HS-5 (cell line): ENCODE data around the gene METTL27.
"Not testable (repeated sequence)": the region's sequence is repeated elsewhere in the genome, so short reads cannot be mapped to it uniquely, and the experiment has no call there.

ENCODE experiments used
- DNase-seq: peaks from one replicate; pipeline ENCODE4 v3.0.0-alpha.2; 2012; ENCODE audit warnings: low read depth

The METTL27 gene

GRCh38 chr7:73820013-73820412 lies 22.3 kb downstream of the METTL27 start:
- no peak for DNase-seq

- no peak for DNase-seq
Measured at GRCh38 chr7:73817121-73817520, 25.2 kb downstream of the METTL27 start.

GRCh38 chr7:73815436-73815835 lies 26.9 kb downstream of the METTL27 start:
- DNase-seq, result no peak

DNA sequence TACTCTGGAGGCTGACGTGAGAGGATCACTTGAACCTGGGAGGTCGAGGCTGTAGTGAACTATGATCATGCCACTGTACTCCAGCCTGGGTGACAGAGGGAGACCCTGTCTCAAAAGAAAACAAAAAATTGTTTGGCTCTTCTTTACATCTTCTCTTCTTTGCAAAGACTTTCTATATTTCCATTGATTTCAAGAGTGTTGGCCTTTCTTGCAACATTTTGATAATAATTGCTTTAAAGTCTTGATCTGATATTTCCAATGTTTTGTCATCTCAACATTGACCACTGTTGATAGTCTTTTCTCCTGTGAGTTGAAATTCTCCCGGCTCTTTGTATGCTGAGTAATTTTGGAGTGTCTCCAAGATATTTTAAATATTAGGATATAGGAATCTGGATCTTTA lies 29.3 kb downstream of the METTL27 start:
- no peak for DNase-seq

DNA sequence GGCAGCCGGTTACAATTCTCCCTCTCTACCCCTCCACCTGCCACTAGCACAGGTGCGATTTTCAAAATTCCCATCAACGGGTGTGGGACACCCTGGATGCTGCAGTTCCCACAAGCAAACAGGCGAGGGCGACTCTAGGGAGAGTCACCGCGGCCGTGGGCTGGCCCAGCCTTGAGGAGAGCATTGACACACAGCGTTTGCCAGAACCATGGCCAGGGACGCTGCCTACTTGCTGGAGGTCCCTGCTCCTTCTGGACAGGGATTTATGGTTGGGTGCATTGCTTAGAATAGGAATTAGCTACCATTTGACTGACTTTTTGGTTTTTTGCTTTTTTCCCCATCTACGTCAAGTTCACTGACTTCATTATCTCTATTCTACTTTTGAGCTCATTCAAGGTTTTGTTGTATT lies 30.6 kb downstream of the METTL27 start:
- no peak for DNase-seq

DNA sequence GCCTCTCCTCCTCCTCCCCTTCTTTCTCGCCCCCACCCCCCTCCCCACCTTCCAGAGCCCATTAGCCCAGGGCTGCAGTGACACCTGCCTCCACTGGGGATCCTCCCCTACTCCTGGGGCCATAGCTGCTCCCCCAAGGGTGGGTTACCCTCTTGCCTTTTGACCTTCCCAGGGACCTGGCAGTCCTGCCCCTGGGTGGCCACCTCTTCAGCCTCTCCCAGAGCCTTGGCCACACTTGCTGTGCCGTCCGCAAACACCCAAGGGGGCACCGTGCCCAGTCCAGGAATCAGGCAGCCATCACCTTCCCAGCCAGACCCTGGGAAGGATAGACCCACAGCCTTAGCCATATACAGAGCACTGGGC lies 31.3 kb downstream of the METTL27 start:
- no peak for DNase-seq

- no peak for DNase-seq
Measured at GRCh38 chr7:73809467-73809951, 32.8 kb downstream of the METTL27 start.

DNA sequence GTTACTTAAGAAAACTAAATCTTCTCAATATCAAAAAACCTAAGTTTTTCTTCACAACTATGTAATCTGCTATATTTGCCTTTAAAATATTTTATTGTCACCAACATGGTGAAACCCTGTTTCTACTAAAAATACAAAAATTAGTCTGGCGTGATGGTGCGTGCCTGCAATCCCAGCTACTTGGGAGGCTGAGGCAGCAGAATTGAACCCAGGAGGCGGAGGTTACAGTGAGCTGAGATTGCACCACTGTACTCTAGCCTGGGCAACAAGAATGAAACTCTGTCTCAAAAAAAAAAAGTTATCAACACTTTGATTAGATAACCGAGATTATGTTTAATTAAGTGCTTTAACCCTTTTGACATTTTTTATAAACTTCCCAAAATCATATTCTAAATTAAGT lies 39.9 kb downstream of the METTL27 start:
- no peak for DNase-seq

GRCh38 chr7:73801577-73801976 lies 40.7 kb downstream of the METTL27 start:
- no peak for DNase-seq

DNA sequence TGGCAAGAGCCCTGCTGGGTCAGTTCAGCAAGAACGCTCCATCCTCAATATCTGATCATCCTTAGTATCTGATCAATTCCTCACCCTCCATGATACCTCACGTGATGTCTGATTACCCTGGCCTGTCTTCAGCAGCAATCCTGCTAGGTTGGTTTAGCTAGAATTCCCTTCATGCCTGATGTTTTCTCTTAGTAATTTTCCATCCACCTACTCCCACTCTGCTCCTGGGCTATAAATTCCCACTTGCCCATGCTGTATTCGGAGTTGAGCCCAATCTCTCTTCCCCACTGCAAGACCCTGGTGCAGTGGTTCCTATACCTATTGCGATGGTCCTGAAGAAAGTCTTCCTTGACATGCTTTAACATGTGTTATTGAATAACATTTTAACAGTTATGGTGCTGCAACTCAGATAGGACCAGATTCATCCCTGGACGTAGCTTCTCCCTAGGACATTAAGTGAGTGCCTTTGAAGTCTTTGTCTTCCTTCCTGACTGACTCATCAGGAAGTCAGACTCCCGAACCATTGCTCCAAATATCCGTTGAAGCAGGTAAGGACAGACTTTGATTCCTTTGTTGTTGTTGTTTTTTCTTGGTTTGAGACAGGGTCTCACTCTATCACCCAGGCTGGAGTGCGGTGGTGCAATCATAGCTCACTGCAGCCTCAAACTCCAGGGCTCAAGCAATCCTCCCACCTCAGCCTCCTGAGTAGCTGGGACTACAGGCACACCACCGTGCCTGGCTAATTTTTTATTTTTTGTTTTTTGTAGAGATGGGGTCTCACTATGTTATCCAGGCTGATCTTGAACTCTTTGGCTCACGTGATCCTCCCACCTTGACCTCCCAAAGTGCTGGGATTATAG lies 42.8 kb downstream of the METTL27 start:
- DNase-seq, result no peak

DNA sequence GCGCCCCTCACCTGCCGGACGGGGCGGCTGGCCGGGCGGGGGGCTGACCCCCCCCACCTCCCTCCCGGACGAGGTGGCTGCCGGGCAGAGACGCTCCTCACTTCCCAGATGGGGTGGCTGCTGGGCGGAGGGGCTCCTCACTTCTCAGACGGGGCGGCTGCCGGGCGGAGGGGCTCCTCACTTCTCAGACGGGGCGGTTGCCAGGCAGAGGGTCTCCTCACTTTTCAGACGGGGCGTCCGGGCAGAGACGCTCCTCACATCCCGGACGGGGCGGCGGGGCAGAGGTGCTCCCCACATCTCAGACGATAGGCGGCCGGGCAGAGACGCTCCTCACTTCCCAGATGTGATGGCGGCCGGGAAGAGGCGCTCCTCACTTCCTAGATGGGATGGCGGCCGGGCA lies 45.1 kb downstream of the METTL27 start:
- DNase-seq, result not testable (repeated sequence)

DNA sequence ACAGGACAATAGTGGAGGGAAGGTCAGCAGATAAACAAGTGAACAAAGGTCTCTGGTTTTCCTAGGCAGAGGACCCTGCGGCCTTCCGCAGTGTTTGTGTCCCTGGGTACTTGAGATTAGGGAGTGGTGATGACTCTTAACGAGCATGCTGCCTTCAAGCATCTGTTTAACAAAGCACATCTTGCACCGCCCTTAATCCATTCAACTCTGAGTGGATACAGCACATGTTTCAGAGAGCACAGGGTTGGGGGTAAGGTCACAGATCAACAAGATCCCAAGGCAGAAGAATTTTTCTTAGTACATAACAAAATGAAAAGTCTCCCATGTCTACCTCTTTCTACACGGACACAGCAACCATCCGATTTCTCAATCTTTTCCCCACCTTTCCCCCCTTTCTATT lies 45.7 kb downstream of the METTL27 start:
- not testable (repeated sequence) for DNase-seq

- not testable (repeated sequence) for DNase-seq
Measured at GRCh38 chr7:73795188-73795587, 47.1 kb downstream of the METTL27 start.

GRCh38 chr7:73791170-73791690 lies 51.1 kb downstream of the METTL27 start:
- not testable (repeated sequence) for DNase-seq

DNA sequence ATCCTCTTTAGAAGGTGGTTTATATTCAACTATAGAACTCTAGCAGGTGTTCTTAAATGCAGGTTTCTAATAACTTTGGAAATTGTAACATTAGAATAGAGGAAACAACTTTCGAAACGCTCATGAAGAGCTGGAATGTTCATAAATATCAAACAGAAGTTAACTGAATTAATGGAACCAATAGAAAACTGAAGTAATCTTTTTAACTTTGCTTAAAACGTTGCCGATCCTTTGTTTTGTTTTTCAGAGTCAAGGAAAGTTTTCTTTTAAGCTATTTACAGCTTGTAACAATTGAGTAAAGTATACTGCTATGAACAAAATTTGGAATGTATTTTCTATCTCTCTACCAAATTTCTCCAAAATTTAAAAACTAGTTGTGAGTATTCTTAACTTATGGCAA lies 53.3 kb downstream of the METTL27 start:
- DNase-seq, result no peak

DNA sequence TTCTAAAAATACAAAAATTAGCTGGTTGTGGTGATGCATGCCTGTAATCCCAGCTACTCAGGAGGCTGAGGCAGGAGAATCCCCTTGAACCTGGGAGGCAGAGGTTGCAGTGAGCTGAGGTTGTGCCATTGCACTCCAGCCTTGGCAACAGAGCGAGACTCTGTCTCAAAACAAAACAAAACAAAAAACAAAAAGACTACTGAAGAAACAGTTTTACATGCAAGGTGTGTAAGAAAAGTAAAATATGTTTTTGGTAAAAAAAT lies 54.6 kb downstream of the METTL27 start:
- DNase-seq, result not testable (repeated sequence)

DNA sequence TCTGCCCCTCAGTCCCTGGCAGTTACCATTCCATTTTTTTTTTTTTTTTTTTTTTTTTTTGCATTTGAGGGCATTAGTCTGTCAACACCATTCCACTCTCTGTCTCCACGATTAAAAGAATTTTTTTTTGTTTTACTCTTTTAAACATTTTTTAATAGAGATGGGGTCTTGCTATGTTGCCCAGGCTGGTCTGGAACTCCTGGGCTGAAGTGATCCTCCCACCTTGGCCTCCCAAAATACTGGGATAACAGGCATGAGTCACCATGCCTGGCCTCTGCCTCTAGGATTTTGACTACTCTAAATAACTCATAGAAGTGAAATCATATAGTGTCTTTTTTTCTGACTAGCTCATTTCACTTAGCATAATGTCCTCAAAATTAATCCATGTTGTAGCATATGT lies 55.7 kb downstream of the METTL27 start:
- no peak for DNase-seq
